Bronchus fibroblast of lung (primary cell): ENCODE results near the gene KIF18A. TPM values are rescaled to one million over a fixed set of nuclear protein-coding genes. Genes with fewer than 3 reads are reported as not detected.

Source experiments
- total RNA-seq: library from RNA; depleted of rRNA; stranded (reverse); fragments of >200 nt; gene quantifications from 2 replicates; pipeline ENCODE4 v1.2.3, GENCODE V29; 2015

The KIF18A gene
- total RNA-seq = 18.0 and 20.7 TPM in 2 replicates

GRCh38 chr11:28107750-28108618 lies at the start of gene KIF18A, which contains the start of gene METTL15:
TSS of gene KIF18A (minus strand) at chr11:28108156. CDS start at chr11:28097947, 10,209 bp downstream.
TSS of gene METTL15 (plus strand) at chr11:28108388. CDS start at chr11:28113335, 4,947 bp downstream.

Other genes with a start within 250 kb of the KIF18A start
- 9.4 and 13.4 TPM in 2 replicates for gene METTL15, start 232 bp upstream of the KIF18A start, total RNA-seq